GM19395 (cell line): ENCODE results near the gene COQ9.

ENCODE experiments used
- ATAC-seq: cut with Tn5 transposase; IDR thresholded peaks from one replicate; pipeline ENCODE4 v1.9.1; 2021; ENCODE audit warnings: mild to moderate bottlenecking, moderate library complexity; ENCODE audit not compliant: unreplicated experiment

COQ9 gene

GRCh38 chr16:57509231-57509923, 62.1 kb downstream of the COQ9 start:
- ATAC-seq, result no peak

GRCh38 chr16:57510016-57510871, 63.0 kb downstream of the COQ9 start:
- ATAC-seq, result no peak
